ENCODE measurements around the gene POU2AF2. TPM values are rescaled to one million over a fixed set of nuclear protein-coding genes. Genes with fewer than 3 reads are reported as not detected.
"Not testable (repeated sequence)": the region's sequence is repeated elsewhere in the genome, so short reads cannot be mapped to it uniquely, and the experiment has no call there.

POU2AF2 gene
- total and polyA plus RNA-seq, 3 donors from 2014 or later: 2.5 to 7.9 (median 5.2) TPM

DNA sequence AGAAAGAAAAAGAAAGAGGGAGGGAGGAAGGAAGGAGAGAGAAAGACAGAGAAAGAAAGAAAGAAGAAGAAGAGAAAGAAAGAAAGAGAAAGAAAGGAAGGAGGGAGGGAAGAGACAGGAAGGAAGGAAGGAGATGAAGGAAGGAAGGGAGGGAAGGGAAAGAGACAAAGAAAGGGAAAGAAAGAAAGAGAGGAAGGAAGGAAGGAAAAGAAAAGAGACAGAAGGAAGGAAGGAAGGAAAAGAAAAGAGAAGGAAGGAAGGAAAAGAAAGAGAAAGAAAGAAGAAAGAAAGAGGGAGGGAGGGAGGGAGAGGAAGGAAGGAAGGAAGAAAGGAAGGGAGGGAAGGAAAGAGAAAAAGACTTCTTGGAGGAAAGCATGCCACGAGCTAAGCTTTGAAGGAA lies 19.1 kb downstream of the POU2AF2 start:
- Histone ChIP-seq H3K4me3 (no peak overlapping the region), H3K27me3 (no peaks in the 10 kb centered on the region), H3K9me3 (no peaks in the 10 kb centered on the region), H3K4me1 (peaks cover 7% of the 10 kb centered on the region), H3K36me3 (ENCODE audit: low read depth, missing control alignments) (no peaks in the 10 kb centered on the region), H3K27ac (no peak overlapping the region)
- WGBS, 2 donors: 83 to 97% methylated on average over 1 of the region's 1 CpG
- TF ChIP-seq, protein P1, sequence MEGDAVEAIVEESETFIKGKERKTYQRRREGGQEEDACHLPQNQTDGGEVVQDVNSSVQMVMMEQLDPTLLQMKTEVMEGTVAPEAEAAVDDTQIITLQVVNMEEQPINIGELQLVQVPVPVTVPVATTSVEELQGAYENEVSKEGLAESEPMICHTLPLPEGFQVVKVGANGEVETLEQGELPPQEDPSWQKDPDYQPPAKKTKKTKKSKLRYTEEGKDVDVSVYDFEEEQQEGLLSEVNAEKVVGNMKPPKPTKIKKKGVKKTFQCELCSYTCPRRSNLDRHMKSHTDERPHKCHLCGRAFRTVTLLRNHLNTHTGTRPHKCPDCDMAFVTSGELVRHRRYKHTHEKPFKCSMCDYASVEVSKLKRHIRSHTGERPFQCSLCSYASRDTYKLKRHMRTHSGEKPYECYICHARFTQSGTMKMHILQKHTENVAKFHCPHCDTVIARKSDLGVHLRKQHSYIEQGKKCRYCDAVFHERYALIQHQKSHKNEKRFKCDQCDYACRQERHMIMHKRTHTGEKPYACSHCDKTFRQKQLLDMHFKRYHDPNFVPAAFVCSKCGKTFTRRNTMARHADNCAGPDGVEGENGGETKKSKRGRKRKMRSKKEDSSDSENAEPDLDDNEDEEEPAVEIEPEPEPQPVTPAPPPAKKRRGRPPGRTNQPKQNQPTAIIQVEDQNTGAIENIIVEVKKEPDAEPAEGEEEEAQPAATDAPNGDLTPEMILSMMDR (IDR thresholded peaks at IDR 0.05): no peak
- no peak for TF ChIP-seq POLR2A (IDR thresholded peaks at IDR 0.05)
- no peak for DNase-seq
- intact Hi-C loops (cut with DNase I; ENCODE audit: low total_unique reads): no loop called here

DNA sequence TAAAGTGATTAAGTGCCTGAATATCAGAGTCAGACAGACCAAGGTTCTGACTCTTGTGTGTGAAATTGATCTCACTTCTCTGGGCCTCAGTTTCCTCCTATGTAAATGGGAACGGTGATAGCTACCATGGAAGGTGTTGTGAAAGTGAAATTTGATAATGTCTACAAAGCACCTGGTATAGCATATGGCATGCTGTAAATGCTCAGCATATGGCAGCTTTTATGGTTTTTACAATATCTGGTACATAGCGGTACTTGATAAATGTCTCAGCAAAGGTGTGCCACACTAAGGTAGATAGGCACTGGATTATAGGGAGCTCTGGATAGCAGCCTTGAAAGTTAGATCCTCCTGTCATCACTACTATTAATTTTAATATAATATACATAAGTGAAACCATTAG lies 19.9 kb downstream of the POU2AF2 start:
- H3K36me3 ChIP-seq (ENCODE audit: low read depth, missing control alignments): no peaks in the 10 kb centered on the region
- no peak overlapping the region for H3K27ac ChIP-seq
- no peak for TF ChIP-seq POLR2A (IDR thresholded peaks at IDR 0.05)
- TF ChIP-seq, protein P1 (IDR thresholded peaks at IDR 0.05): no peak
- no peak for DNase-seq
- H3K27me3 ChIP-seq: no peaks in the 10 kb centered on the region
- intact Hi-C loops (cut with DNase I; ENCODE audit: low total_unique reads): no loop called here
- WGBS, 2 donors: 97% methylated on average over 2 of the region's 2 CpGs
- H3K4me3 ChIP-seq: no peak overlapping the region
- H3K9me3 ChIP-seq: no peaks in the 10 kb centered on the region
- H3K4me1 ChIP-seq: peaks cover 7% of the 10 kb centered on the region

DNA sequence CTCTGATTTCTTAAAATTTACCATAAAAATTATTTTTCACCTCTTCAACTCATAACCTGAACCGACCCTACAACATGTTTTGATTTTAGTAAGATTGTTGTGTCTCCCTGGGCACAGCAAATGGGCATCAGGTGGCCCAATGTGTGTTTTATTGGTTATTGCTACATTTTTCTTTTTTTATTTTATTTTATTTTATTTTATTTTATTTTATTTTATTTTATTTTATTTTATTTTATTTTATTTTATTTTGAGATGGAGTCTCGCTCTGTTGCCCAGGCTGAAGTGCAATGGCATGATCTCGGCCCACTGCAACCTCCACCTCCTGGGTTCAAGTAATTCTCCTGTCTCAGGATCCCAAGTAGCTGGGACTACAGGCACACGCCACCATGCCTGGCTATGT lies 22.8 kb downstream of the POU2AF2 start:
- H3K4me3 ChIP-seq; H3K9me3 ChIP-seq; H3K27me3 ChIP-seq; H3K36me3 ChIP-seq (ENCODE audit: low read depth, missing control alignments); intact Hi-C loops (cut with DNase I; ENCODE audit: low total_unique reads); H3K27ac ChIP-seq; DNase-seq; H3K4me1 ChIP-seq: not testable (repeated sequence)
- WGBS, 2 donors: 50 to 77% methylated on average over 4 of the region's 4 CpGs

DNA sequence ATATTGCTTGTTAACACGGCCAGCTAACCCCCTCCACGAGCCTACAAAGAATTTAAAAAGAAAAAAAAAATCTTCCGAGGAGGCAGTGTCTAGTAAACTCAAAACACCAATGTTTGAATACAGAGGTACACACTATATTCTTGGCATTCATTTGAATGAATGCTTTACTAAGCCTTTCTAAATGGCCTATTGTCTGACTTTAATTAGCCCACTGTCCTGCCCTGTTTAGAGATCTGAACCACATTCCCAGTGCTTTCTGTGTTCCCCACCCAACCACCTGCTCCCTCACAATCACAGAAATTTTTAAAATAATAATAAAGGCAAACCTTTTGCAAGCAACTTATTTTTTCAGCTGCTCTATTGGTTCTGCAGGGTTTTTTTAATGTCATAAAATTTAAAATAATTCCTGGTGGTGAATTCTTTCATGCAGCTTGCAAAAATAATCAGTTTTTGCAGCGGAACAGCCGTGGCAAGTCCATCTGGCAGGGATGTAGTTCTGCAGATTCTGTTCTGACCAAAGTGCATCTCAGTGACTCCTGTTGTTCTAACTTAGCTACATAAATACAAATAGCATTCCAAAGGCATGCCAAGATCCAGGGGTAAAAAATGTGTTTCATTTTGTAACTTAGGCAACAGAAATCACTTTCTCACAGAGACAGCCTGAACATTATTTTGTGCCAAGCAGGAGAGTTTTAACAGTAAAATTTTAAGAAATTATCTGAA lies 23.8 kb downstream of the POU2AF2 start:
- DNase-seq: peak; percentile 25
- TF ChIP-seq, protein P1 (IDR thresholded peaks at IDR 0.05): no peak
- TF ChIP-seq POLR2A (IDR thresholded peaks at IDR 0.05): no peak
- 34 to 50% methylated on average over 5 of the region's 5 CpGs for WGBS, 2 donors

DNA sequence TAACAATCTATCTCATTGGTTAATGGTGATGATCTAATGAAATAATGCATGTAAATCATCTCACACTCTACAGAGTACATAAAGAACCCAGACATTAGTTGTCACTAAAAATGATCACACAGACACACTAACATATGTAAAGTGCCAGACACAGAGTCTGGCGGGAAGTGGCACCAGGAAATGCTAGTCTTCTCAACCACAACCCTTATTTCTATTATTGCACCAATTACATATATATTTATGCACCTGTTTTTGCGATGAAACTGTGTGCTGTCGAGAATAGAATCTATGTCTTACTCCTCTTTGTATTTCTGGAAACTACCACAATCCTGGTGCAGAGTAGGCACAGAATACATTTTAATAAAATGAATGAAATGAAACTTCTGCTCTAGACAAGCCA lies 26.9 kb downstream of the POU2AF2 start:
- intact Hi-C loops (cut with DNase I; ENCODE audit: low total_unique reads): no loop called here
- Histone ChIP-seq H3K27me3 (no peaks in the 10 kb centered on the region), H3K9me3 (no peaks in the 10 kb centered on the region), H3K27ac (no peak overlapping the region), H3K4me3 (no peak overlapping the region), H3K4me1 (peaks cover 9% of the 10 kb centered on the region), H3K36me3 (ENCODE audit: low read depth, missing control alignments) (no peaks in the 10 kb centered on the region)
- DNase-seq: no peak
- WGBS, 2 donors: 87 to 89% methylated on average over 3 of the region's 3 CpGs
- TF ChIP-seq POLR2A (IDR thresholded peaks at IDR 0.05): no peak
- TF ChIP-seq, protein P1 (IDR thresholded peaks at IDR 0.05): no peak

More for the DNA sequence above, 23.8 kb downstream of the POU2AF2 start:
- Histone ChIP-seq H3K36me3 (ENCODE audit: low read depth, missing control alignments) (no peaks in the 10 kb centered on the region), H3K27me3 (no peaks in the 10 kb centered on the region), H3K4me1 (peaks cover 9% of the 10 kb centered on the region), H3K27ac (no peak overlapping the region), H3K4me3 (no peak overlapping the region), H3K9me3 (no peaks in the 10 kb centered on the region)
- intact Hi-C loops (cut with DNase I; ENCODE audit: low total_unique reads): no loop called here

Measured in testis (tissue), 3 donors.